RWPE2 (cell line): Measurements from ENCODE around the gene DLG1.

ENCODE experiments used
- ATAC-seq: fragments of 200-7000 bp; cut with Tn5 transposase; 3 replicates; pipeline ENCODE4 v1.9.1; 2021; ENCODE audit warnings: low read depth
- DNase-seq: peaks from one replicate; pipeline ENCODE4 v3.0.0-alpha.2; 2020; ENCODE audit warnings: low spot score
- H3K27ac ChIP-seq: fragments of 450-650 bp; 2 replicates; pipeline ENCODE4 v1.5.1; 2017; ENCODE audit warnings: mild to moderate bottlenecking; ENCODE audit not compliant: poor library complexity, severe bottlenecking
- H3K27me3 ChIP-seq: fragments of 250-450 bp; sonication (Bioruptor Pico); 2 replicates; pipeline ENCODE4 v1.5.1; 2021; ENCODE audit warnings: mild to moderate bottlenecking, moderate library complexity; ENCODE audit not compliant: insufficient read depth, poor library complexity, severe bottlenecking
- H3K36me3 ChIP-seq: fragments of 250-450 bp; sonication (Bioruptor Pico); 2 replicates; pipeline ENCODE4 v1.5.1; 2020; ENCODE audit warnings: low read depth, mild to moderate bottlenecking, moderate library complexity
- H3K4me1 ChIP-seq: fragments of 250-450 bp; sonication (Bioruptor Pico); 2 replicates; pipeline ENCODE4 v1.5.1; 2021; ENCODE audit warnings: mild to moderate bottlenecking, moderate library complexity; ENCODE audit not compliant: insufficient read depth, poor library complexity, severe bottlenecking
- H3K4me3 ChIP-seq: fragments of 250-450 bp; sonication (Bioruptor Pico); 2 replicates; pipeline ENCODE4 v1.5.1; 2021; ENCODE audit warnings: mild to moderate bottlenecking, moderate library complexity; ENCODE audit not compliant: severe bottlenecking
- H3K9me3 ChIP-seq: fragments of 250-450 bp; sonication (Bioruptor Pico); 2 replicates; pipeline ENCODE4 v1.5.1; 2021; ENCODE audit warnings: mild to moderate bottlenecking, moderate library complexity; ENCODE audit not compliant: severe bottlenecking
- TF ChIP-seq, protein P1 (sequence below): fragments of 450-650 bp; IDR thresholded peaks from one replicate; pipeline ENCODE4 v1.5.1; 2017; ENCODE audit warnings: mild to moderate bottlenecking, moderate library complexity; ENCODE audit not compliant: poor library complexity, severe bottlenecking

The DLG1 gene

DNA sequence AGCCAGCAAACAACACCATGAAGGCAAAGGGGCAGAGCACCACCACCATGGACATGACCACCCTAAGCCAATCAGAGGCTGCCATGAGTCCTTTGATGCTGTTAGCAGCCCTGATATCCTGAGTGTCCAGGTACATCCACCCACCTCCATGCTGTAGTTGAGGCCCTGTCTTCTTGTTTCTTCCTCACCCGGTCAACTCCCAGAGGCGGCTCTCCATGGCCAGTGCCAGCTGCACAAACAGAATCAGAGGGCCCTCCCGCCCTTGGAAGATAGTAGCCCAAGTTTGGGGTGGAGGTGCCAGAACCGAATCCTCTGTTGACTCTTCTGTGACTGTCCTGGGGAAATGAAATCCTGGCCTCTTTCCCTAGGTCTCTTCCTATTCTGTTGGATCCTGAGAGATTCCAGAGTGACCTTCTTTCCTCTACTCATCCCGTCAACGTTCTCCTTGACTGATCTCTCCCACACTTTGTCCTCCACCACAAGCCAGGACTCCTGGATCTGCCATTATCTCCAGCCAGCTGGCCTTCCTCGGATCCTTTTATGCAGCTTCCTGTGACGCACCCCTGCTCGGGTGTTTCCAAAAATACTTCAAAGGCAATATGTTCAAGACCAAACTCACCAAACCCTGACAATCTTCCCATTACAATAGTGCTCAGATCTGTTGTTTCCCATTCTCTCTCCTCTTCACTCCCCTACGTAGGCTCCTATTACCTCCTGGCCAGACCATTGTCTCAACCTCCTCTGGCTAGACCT is 45.4 kb upstream of the DLG1 start:
- Histone ChIP-seq H3K4me1 (peaks cover 6% of the 10 kb centered on the region), H3K36me3 (no peaks in the 10 kb centered on the region), H3K27me3 (no peaks in the 10 kb centered on the region), H3K9me3 (no peaks in the 10 kb centered on the region), H3K4me3 (no peak overlapping the region), H3K27ac (no peak overlapping the region)
- TF ChIP-seq, protein P1, sequence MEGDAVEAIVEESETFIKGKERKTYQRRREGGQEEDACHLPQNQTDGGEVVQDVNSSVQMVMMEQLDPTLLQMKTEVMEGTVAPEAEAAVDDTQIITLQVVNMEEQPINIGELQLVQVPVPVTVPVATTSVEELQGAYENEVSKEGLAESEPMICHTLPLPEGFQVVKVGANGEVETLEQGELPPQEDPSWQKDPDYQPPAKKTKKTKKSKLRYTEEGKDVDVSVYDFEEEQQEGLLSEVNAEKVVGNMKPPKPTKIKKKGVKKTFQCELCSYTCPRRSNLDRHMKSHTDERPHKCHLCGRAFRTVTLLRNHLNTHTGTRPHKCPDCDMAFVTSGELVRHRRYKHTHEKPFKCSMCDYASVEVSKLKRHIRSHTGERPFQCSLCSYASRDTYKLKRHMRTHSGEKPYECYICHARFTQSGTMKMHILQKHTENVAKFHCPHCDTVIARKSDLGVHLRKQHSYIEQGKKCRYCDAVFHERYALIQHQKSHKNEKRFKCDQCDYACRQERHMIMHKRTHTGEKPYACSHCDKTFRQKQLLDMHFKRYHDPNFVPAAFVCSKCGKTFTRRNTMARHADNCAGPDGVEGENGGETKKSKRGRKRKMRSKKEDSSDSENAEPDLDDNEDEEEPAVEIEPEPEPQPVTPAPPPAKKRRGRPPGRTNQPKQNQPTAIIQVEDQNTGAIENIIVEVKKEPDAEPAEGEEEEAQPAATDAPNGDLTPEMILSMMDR: no peak
- DNase-seq (no peak), ATAC-seq (no peak)

DNA sequence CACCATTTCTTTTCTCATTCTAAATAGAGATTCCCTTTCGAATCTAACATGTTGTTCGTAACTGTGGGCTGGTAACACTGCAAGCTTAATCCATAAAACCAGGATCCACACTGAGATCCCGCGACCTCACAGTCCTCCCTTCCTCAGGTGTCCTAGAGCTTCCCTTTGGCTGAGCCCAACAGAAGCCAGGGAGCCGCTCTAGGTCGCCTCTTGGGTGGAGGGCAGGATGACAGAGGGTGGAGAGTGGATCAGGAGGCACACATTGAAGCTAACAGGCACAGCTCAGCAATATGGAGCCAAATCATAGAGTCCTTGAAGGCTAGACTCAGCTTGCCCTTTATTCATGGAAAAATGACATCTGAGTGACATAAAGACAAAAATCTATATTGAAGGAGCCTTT is 44.7 kb upstream of the DLG1 start:
- Histone ChIP-seq H3K36me3 (no peaks in the 10 kb centered on the region), H3K4me3 (no peak overlapping the region), H3K4me1 (peaks cover 6% of the 10 kb centered on the region), H3K27ac (no peak overlapping the region), H3K27me3 (no peaks in the 10 kb centered on the region), H3K9me3 (no peaks in the 10 kb centered on the region)
- DNase-seq (no peak), ATAC-seq (no peak)
- TF ChIP-seq, protein P1: no peak

DNA sequence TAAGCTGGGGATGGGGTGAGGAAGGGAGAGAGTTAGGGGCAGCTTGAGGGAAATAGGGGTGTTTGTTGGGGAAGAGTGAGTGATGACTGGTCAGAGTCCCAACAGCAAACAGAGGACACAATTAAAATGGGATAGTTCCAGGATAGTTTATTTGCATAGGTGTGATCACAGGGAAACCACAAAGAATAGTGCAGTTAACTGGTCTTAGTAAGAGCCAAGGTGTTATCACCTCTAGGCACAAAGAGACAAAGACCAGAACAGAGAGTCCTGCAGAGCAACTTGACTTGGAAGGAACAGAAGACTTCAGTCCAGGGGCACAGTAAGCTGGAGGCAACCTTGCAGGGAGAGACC is 42.1 kb upstream of the DLG1 start:
- ATAC-seq: no peak

DNA sequence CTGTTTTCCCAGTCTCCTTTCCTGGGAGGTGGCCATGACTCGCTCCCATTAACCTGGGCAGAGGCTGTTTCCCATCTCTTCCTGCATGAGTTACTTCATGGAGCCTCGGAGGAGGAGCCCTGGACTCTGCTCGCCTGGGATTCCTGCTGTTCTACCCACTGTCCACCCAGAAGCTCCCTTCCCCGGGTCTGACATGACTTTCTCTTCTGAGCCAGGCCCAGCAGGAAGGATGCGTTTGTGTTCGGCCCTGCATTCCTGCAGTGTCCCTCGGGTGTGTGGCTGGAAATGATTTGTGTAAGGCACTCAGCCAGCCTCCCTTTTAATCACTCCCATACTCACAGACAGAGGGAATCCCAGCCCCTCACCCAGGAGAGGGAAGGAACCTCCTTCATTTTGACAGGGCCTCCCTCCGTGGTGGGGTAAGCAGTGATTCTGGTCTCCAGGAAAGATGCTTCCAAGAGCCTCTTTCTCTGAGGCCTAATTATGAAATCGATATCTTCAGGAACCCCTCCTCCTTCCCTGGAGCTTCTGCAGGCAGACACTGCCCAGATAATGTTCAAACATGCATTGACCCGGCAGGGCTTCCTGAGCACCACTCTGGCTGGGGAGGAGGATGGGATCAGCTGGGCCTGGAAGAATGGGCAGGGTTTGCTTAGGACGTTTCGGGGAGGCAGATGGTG is 41.6 kb upstream of the DLG1 start:
- Histone ChIP-seq H3K9me3 (no peaks in the 10 kb centered on the region), H3K4me3 (no peak overlapping the region), H3K4me1 (peaks cover 6% of the 10 kb centered on the region), H3K27ac (no peak overlapping the region), H3K27me3 (no peaks in the 10 kb centered on the region), H3K36me3 (no peaks in the 10 kb centered on the region)
- DNase-seq (no peak), ATAC-seq (peak; percentile 74)
- TF ChIP-seq, protein P1: no peak

More for the DNA sequence above, 42.1 kb upstream of the DLG1 start:
- Histone ChIP-seq H3K27me3 (no peaks in the 10 kb centered on the region), H3K27ac (no peak overlapping the region), H3K36me3 (no peaks in the 10 kb centered on the region), H3K4me3 (no peak overlapping the region), H3K4me1 (peaks cover 6% of the 10 kb centered on the region), H3K9me3 (no peaks in the 10 kb centered on the region)
- DNase-seq: no peak
- TF ChIP-seq, protein P1: no peak

DNA sequence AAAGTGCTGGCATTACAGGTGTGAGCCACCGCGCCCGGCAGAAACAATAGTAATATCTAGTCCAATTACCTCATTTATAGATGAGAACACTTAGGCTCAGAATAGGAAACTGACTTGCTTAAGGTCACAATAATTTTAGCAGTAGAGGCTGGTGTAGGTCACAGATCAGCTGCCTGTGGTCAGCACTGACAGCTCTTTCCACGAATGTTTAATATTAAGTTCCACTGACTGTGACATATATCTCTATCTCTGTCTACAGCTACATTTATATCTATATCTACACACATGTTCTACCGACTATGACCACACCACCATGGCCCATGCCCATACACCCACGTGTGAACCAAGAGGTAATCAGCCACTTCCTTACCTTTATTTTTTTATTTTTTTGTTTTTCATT is 40.2 kb upstream of the DLG1 start:
- TF ChIP-seq, protein P1: no peak

More for the DNA sequence above, 40.2 kb upstream of the DLG1 start:
- ATAC-seq: no peak
- H3K36me3 ChIP-seq: no peaks in the 10 kb centered on the region
- no peak for DNase-seq
- H3K4me1 ChIP-seq: peaks cover 6% of the 10 kb centered on the region
- H3K27me3 ChIP-seq: no peaks in the 10 kb centered on the region
- no peak overlapping the region for H3K4me3 ChIP-seq
- no peak overlapping the region for H3K27ac ChIP-seq
- H3K9me3 ChIP-seq: no peaks in the 10 kb centered on the region
